HepG2 (cell line): ENCODE measurements around the gene PRMT6. TPM values are rescaled to one million over a fixed set of nuclear protein-coding genes. Genes with fewer than 3 reads are reported as not detected.

Experiments
- HCFC1 ChIP-seq: fragments of 150-350 bp; IDR thresholded peaks from 2 replicates; pipeline ENCODE4 v1.6.1; 2014; ENCODE audit warnings: low read depth, low read length
- HDAC2 ChIP-seq: sonication (generic); formaldehyde crosslinking; IDR thresholded peaks from 2 replicates; pipeline ENCODE4 v1.4.0; 2020; ENCODE audit warnings: missing genetic modification reagents
- KLF13 ChIP-seq: sonication (generic); formaldehyde crosslinking; IDR thresholded peaks from 2 replicates; pipeline ENCODE4 v1.4.0; 2020; ENCODE audit warnings: mild to moderate bottlenecking, missing genetic modification reagents
- MBNL3 ChIP-seq: fragments of 250-450 bp; sonication (Bioruptor Pico); conservative IDR thresholded peaks from 2 replicates; pipeline ENCODE4 v1.8.0; 2022; ENCODE audit warnings: mild to moderate bottlenecking, inconsistent platforms
- POLR2G ChIP-seq: fragments of 200-400 bp; formaldehyde crosslinking; IDR thresholded peaks from 2 replicates; pipeline ENCODE4 v1.6.1; 2018; ENCODE audit warnings: mild to moderate bottlenecking, low read depth, low read length, moderate library complexity
- TCF7L2 ChIP-seq: IDR thresholded peaks from 2 replicates; pipeline ENCODE4 v1.6.1; 2011; ENCODE audit warnings: mild to moderate bottlenecking, low read depth, low read length, moderate library complexity
- ZC3H4 ChIP-seq: sonication (generic); formaldehyde crosslinking; IDR thresholded peaks from 2 replicates; pipeline ENCODE4 v1.4.0; 2020; ENCODE audit warnings: missing genetic modification reagents, borderline replicate concordance
- ZNF232 ChIP-seq: sonication (generic); formaldehyde crosslinking; IDR thresholded peaks from 2 replicates; pipeline ENCODE4 v1.4.0; 2020; ENCODE audit warnings: missing genetic modification reagents, borderline replicate concordance
- ZNF761 ChIP-seq: sonication (generic); formaldehyde crosslinking; conservative IDR thresholded peaks from 2 replicates; pipeline ENCODE4 v1.4.0; 2020; ENCODE audit warnings: mild to moderate bottlenecking, missing genetic modification reagents
- ZNF83 ChIP-seq: sonication (generic); formaldehyde crosslinking; IDR thresholded peaks from 2 replicates; pipeline ENCODE4 v1.4.0; 2020; ENCODE audit warnings: missing genetic modification reagents, mild to moderate bottlenecking, borderline replicate concordance
- polyA plus RNA-seq, 8 experiments: library from polyadenylated mRNA; depleted of rRNA in 3 of 8; stranded (reverse) in 7 of 8; unstranded in 1 of 8; fragments of >200 nt; fragmentation: Illumina TruSeq in 4 of 8; extraction: Trizol in 4 of 8; gene quantifications; 2 replicates each; pipeline versions ENCODE4 v1.2.1 to v1.2.3, GENCODE V29; 2011 to 2016; ENCODE audit warnings: low read depth in 4 of 8, missing spikeins in 1 of 8, mixed read lengths in 1 of 8; ENCODE audit not compliant: insufficient read depth in 1 of 8
- total RNA-seq, 5 experiments: library from RNA; depleted of rRNA; stranded (reverse); fragments of >200 nt; fragmentation: Illumina TruSeq; extraction: Trizol; gene quantifications; 2 replicates each; pipeline ENCODE4 v1.2.3, GENCODE V29; 2016; ENCODE audit warnings: low read depth in 1 of 5
- TF ChIP-seq, protein P1 (sequence below): IDR thresholded peaks from 2 replicates; pipeline ENCODE4 v1.6.1; 2016; ENCODE audit warnings: low read depth, missing genetic modification reagents, missing compliant biosample characterization
- TF ChIP-seq, protein P2 (sequence below): IDR thresholded peaks from 2 replicates; pipeline ENCODE4 v1.6.1; 2016; ENCODE audit warnings: low read depth, borderline replicate concordance
- TF ChIP-seq, protein P3 (sequence below): sonication (generic); formaldehyde crosslinking; IDR thresholded peaks from 2 replicates; pipeline ENCODE4 v1.5.0; 2020; ENCODE audit warnings: missing genetic modification reagents
- TF ChIP-seq, protein P4 (sequence below): sonication (generic); formaldehyde crosslinking; IDR thresholded peaks from 2 replicates; pipeline ENCODE4 v1.9.0; 2021; ENCODE audit warnings: missing genetic modification reagents, mild to moderate bottlenecking, borderline replicate concordance
- TF ChIP-seq, protein P5 (sequence below): sonication (generic); formaldehyde crosslinking; IDR thresholded peaks from 2 replicates; pipeline ENCODE4 v1.4.0; 2020; ENCODE audit warnings: missing genetic modification reagents
- TF ChIP-seq, protein P6 (sequence below): sonication (generic); formaldehyde crosslinking; IDR thresholded peaks from 2 replicates; pipeline ENCODE4 v1.4.0; 2020; ENCODE audit warnings: mild to moderate bottlenecking, missing genetic modification reagents, borderline replicate concordance

The PRMT6 gene
- total and polyA plus RNA-seq, 2 of the 13 experiments (the other 11 are each of a cell fraction or from before 2014, with no cell fraction given), result 8.1 to 15.8 TPM

- TF ChIP-seq, protein P1, sequence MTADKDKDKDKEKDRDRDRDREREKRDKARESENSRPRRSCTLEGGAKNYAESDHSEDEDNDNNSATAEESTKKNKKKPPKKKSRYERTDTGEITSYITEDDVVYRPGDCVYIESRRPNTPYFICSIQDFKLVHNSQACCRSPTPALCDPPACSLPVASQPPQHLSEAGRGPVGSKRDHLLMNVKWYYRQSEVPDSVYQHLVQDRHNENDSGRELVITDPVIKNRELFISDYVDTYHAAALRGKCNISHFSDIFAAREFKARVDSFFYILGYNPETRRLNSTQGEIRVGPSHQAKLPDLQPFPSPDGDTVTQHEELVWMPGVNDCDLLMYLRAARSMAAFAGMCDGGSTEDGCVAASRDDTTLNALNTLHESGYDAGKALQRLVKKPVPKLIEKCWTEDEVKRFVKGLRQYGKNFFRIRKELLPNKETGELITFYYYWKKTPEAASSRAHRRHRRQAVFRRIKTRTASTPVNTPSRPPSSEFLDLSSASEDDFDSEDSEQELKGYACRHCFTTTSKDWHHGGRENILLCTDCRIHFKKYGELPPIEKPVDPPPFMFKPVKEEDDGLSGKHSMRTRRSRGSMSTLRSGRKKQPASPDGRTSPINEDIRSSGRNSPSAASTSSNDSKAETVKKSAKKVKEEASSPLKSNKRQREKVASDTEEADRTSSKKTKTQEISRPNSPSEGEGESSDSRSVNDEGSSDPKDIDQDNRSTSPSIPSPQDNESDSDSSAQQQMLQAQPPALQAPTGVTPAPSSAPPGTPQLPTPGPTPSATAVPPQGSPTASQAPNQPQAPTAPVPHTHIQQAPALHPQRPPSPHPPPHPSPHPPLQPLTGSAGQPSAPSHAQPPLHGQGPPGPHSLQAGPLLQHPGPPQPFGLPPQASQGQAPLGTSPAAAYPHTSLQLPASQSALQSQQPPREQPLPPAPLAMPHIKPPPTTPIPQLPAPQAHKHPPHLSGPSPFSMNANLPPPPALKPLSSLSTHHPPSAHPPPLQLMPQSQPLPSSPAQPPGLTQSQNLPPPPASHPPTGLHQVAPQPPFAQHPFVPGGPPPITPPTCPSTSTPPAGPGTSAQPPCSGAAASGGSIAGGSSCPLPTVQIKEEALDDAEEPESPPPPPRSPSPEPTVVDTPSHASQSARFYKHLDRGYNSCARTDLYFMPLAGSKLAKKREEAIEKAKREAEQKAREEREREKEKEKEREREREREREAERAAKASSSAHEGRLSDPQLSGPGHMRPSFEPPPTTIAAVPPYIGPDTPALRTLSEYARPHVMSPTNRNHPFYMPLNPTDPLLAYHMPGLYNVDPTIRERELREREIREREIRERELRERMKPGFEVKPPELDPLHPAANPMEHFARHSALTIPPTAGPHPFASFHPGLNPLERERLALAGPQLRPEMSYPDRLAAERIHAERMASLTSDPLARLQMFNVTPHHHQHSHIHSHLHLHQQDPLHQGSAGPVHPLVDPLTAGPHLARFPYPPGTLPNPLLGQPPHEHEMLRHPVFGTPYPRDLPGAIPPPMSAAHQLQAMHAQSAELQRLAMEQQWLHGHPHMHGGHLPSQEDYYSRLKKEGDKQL (CRISPR knock-in tag), result no peak
- TF ChIP-seq, protein P2, sequence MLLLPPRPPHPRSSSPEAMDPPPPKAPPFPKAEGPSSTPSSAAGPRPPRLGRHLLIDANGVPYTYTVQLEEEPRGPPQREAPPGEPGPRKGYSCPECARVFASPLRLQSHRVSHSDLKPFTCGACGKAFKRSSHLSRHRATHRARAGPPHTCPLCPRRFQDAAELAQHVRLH (CRISPR knock-in tag), result no peak
- no peak for TF ChIP-seq MBNL3 (CRISPR knock-in tag)
- TF ChIP-seq, protein P3, sequence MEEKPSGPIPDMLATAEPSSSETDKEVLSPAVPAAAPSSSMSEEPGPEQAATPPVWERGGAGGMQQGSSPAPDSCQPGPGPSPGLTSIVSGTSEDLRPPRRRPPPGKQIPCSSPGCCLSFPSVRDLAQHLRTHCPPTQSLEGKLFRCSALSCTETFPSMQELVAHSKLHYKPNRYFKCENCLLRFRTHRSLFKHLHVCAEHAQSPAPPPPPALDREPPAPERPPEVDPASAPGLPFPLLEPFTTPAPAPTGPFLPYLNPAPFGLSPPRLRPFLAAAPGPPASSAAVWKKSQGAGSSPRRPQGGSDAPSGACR (CRISPR knock-in tag), result no peak
- no peak for TF ChIP-seq ZC3H4 (CRISPR knock-in tag)
- no peak for TF ChIP-seq TCF7L2
- no peak for TF ChIP-seq KLF13 (CRISPR knock-in tag)
- no peak for TF ChIP-seq HCFC1
- TF ChIP-seq, protein P4, sequence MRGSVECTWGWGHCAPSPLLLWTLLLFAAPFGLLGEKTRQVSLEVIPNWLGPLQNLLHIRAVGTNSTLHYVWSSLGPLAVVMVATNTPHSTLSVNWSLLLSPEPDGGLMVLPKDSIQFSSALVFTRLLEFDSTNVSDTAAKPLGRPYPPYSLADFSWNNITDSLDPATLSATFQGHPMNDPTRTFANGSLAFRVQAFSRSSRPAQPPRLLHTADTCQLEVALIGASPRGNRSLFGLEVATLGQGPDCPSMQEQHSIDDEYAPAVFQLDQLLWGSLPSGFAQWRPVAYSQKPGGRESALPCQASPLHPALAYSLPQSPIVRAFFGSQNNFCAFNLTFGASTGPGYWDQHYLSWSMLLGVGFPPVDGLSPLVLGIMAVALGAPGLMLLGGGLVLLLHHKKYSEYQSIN (CRISPR knock-in tag), result no peak
- no peak for TF ChIP-seq POLR2G
- no peak for TF ChIP-seq ZNF232 (CRISPR knock-in tag)
- TF ChIP-seq ZNF761 (CRISPR knock-in tag), result no peak
- TF ChIP-seq, protein P5, sequence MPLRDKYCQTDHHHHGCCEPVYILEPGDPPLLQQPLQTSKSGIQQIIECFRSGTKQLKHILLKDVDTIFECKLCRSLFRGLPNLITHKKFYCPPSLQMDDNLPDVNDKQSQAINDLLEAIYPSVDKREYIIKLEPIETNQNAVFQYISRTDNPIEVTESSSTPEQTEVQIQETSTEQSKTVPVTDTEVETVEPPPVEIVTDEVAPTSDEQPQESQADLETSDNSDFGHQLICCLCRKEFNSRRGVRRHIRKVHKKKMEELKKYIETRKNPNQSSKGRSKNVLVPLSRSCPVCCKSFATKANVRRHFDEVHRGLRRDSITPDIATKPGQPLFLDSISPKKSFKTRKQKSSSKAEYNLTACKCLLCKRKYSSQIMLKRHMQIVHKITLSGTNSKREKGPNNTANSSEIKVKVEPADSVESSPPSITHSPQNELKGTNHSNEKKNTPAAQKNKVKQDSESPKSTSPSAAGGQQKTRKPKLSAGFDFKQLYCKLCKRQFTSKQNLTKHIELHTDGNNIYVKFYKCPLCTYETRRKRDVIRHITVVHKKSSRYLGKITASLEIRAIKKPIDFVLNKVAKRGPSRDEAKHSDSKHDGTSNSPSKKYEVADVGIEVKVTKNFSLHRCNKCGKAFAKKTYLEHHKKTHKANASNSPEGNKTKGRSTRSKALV (CRISPR knock-in tag), result no peak
- no peak for TF ChIP-seq ZNF83 (CRISPR knock-in tag)
- TF ChIP-seq, protein P6, sequence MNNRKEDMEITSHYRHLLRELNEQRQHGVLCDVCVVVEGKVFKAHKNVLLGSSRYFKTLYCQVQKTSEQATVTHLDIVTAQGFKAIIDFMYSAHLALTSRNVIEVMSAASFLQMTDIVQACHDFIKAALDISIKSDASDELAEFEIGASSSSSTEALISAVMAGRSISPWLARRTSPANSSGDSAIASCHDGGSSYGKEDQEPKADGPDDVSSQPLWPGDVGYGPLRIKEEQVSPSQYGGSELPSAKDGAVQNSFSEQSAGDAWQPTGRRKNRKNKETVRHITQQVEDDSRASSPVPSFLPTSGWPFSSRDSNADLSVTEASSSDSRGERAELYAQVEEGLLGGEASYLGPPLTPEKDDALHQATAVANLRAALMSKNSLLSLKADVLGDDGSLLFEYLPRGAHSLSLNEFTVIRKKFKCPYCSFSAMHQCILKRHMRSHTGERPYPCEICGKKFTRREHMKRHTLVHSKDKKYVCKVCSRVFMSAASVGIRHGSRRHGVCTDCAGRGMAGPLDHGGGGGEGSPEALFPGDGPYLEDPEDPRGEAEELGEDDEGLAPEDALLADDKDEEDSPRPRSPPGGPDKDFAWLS (CRISPR knock-in tag), result no peak
- no peak for TF ChIP-seq HDAC2
Observed at GRCh38 chr1:107019166-107019565, 37.3 kb upstream of the PRMT6 start (continued).
